IPS-18c (cell line): ENCODE data around the gene PPP1R1A.

Experiments used
- H3K4me3 ChIP-seq: 2 replicates; pipeline ENCODE4 v1.7.0; 2013; ENCODE audit warnings: low read depth, mild to moderate bottlenecking, low read length, moderate library complexity; ENCODE audit not compliant: insufficient read depth
- H3K9me3 ChIP-seq: one replicate; pipeline ENCODE4 v1.6.1; 2013; ENCODE audit warnings: mild to moderate bottlenecking, low read length, moderate library complexity; ENCODE audit not compliant: control insufficient read depth, insufficient read depth

Gene PPP1R1A

DNA sequence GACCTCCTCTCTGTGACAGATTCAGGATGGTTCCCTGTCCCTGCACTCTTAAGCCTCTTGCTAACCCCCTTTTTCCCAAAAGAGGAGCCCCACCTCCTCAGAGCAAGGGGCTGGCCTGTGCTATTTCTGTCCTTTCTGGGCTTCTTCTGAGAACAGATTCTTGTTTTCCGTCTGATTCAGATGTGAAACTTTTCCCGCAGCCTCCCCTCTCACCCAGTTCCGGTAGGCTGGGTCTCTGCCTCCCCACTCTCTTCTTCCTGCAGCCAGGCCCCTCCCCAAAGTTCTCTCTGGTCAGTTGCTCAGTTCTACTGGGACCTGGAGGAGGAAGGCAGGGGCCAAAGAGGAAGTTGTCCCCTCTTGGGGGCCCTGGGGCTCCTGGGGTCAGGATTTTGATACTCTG is 27.3 kb downstream of the PPP1R1A start:
- H3K4me3 ChIP-seq = 0 out of 2 replicates have a peak overlapping the region, but pooled peaks have one; percentile 6

DNA sequence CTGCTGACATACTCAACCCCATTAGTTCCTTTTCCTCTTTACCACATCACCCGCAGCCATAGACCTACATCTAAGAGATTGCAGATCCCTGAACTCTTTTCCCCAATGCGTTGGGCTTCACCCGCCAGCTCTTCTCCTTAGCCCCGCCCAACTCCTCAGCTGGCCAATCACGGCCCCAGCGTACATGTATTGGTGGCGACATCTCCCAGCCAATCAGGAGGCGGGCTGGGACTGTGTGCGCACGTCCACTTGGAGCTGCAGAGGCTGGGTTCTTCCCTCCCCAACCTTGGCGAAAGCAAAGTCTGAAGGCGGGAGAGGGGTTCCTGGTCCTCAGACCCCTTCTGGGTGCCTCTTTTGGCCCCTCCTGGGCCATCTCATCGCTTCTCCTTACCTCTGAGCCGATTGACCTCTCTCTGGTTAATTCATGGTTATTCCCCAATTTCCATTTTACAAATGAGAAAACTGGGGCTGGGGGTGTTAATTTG is 28.0 kb downstream of the PPP1R1A start:
- Histone ChIP-seq H3K4me3 (peak overlapping the region; percentile 32; the same call in 1 of the 2 replicates), H3K9me3 (no peaks in the 10 kb centered on the region)

More for the DNA sequence above, 27.3 kb downstream of the PPP1R1A start:
- no peaks in the 10 kb centered on the region for H3K9me3 ChIP-seq

DNA sequence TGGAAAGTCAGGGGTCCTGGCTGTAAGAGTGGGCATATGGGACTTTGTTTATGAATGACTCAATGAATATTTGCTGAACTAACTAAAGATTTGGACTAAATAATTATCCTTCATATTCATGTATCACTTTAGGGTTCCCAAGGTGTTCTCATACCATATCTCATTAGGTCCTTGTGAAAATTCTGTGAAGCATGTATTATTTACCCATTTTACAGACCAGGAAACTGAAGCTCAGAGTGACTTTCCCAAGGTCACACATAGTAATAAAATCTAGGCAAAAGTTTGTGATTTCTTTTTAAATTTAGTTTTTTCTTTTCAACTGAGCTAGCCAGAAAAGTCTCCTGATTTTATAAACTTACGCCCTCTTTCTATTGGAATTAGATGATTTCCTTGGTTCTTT is 29.7 kb downstream of the PPP1R1A start:
- Histone ChIP-seq H3K4me3 (no peak overlapping the region), H3K9me3 (no peaks in the 10 kb centered on the region)

DNA sequence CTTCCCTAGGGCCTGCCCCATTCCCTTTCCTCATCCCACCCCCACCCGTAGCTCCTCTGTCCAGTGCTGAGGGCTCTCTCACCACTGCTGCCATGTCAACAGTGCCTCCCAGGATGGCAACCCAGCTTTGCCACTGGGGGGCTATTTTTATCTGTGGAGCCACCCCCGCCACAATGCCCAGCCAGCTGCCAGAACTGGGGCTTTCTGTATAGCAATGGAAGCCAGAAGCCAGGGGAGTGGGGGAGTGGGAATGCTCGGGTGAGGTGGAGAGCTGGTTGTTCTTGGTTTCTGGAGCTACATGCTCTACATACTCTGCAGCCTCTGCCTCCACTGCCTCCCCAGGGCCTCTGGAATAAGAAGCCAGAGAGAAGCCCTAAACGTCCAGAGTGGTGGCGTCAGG is 30.1 kb downstream of the PPP1R1A start:
- Histone ChIP-seq H3K4me3 (no peak overlapping the region), H3K9me3 (no peaks in the 10 kb centered on the region)

DNA sequence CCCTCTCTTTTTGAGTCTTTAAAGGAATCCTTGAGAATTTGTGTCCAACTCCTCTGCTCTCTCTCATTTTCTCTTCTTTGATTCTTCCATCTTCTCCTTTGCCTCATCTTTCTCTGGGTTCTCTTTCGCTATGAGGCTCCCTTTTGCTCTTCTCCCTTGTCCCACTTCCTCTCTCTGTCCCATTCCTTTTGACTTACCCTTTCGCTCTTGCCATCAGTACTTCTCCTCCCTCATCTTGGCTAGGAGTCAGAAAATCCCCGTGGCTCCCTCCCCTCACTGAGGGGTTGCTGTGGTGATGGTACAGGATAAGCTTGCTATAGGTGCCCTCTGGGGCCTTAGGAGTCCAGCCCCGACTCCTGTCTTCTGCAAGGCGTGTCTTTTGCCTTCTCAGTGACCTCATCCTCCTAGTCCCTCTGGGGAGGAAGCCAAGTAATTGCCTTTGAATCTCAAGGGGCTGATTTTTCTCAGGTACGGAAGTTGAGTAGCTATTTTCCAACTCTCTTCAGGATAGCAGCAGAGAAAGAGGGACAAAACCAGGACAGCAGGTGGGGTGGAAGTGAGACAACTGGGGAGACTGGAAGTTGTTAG is 32.7 kb downstream of the PPP1R1A start:
- no peaks in the 10 kb centered on the region for H3K9me3 ChIP-seq
- H3K4me3 ChIP-seq = no peak overlapping the region

DNA sequence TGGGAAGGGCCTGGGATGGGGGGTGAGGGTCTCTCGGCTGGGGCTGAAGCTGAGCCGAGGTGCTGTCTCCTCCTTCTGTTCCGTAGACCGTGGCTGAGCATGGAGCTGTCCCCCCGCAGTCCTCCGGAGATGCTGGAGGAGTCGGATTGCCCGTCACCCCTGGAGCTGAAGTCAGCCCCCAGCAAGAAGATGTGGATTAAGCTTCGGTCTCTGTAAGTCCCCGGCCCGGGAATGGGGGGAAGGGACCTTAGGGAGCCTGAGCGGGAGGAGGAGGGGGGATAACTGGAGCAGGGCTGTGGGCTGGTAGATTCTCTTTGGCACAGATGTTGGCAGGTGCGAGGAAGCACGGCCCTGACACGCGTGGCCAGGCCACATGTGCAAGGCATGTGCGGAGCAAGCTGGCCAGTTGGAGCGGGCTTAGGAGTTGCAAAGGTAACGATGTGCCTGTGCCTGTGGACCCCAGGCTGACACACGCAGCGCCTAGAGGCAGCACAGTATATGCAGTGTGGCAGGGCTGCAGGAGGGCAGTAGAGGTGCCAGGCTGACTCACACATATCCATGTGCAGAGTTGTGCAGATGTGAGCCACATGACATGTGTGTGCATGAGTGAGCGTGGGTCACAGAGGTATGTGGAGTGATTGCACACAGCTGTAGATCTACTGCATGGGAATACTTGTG is 38.5 kb downstream of the PPP1R1A start:
- Histone ChIP-seq H3K9me3 (no peaks in the 10 kb centered on the region), H3K4me3 (peak overlapping the region; percentile 72)

DNA sequence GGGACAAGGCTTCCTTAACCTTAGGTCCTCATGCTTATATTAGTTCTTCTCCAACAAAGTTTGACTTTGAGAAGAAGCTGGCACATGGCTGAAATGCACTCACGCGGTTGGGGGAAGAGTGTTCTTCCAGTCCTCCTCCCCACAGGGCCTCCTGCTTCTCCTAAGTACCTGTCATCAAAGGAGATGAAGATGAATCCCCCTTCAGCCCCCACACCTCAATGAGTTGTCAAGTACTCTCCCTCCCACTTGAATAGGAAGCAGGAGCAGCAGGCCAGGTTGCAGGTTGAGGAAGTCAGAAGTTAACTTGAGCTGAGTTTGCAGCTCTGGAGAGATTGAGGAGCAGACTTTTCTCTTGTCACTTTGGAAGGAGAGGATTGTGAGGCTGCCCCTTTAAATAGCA is 41.9 kb downstream of the PPP1R1A start:
- Histone ChIP-seq H3K9me3 (no peaks in the 10 kb centered on the region), H3K4me3 (no peak overlapping the region)

DNA sequence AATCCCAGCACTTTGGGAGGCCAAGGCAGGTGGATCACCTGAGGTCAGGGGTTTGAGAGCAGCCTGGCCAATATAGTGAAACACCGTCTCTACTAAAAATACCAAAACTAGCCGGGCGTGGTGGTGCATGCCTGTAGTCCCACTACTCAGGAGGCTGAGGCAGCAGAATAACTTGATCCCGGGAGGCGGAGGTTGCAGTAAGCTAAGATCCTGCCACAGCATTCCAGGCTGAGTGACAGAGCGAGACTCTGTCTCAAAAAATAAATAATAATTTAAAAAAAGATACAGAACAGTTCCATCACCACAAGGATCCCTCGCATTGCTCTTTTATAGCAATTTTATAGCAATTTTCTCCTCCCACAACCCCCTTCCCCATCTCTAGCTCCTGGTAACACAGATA is 43.7 kb downstream of the PPP1R1A start:
- H3K9me3 ChIP-seq = no peaks in the 10 kb centered on the region
- H3K4me3 ChIP-seq = no peak overlapping the region

DNA sequence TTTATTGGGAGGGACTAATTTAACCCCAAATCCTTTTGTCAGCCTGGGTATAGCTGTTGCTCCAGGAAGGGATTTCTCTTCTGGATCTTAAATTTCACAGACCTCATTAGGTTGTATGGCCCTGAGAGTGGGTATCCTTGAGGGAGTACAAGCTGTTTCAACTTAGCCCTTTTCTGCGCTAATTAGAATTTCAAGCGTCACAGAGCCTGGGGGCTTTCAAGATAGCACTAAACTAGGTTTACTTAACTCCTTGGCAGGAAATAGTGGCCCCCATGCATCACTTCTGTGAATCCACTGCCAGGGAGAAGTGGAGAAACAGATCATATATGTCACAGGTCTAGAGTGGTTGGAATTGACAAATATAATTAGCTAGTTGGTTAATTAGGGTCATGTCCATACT is 44.9 kb downstream of the PPP1R1A start:
- no peaks in the 10 kb centered on the region for H3K9me3 ChIP-seq

DNA sequence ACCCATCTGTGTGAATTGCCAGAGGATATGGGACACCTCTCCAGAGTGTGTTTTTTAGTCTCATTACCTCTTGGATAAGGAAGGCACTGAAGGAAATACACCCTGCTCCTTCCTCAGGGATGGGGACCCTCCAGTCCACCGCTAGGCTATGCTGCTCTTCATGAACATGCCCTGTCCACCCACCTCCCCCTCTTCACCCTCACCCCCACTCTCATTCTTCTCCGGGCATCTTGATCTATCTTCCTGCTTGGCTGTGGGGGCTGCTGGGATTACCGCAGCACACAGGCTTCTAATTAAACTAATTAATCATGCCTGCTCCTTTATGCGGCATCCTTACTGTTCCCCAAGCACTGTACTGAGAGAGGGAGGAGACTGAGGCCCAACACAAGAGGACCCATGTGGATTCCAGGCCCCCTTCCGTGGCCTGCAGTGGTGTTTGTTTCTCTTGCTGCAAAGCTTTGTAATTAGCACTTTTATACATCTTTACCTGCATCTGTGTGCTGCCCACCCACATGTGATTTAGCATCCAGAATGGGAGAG is 46.6 kb downstream of the PPP1R1A start:
- H3K9me3 ChIP-seq = no peaks in the 10 kb centered on the region
- no peak overlapping the region for H3K4me3 ChIP-seq

More for the DNA sequence above, 44.9 kb downstream of the PPP1R1A start:
- no peak overlapping the region for H3K4me3 ChIP-seq

DNA sequence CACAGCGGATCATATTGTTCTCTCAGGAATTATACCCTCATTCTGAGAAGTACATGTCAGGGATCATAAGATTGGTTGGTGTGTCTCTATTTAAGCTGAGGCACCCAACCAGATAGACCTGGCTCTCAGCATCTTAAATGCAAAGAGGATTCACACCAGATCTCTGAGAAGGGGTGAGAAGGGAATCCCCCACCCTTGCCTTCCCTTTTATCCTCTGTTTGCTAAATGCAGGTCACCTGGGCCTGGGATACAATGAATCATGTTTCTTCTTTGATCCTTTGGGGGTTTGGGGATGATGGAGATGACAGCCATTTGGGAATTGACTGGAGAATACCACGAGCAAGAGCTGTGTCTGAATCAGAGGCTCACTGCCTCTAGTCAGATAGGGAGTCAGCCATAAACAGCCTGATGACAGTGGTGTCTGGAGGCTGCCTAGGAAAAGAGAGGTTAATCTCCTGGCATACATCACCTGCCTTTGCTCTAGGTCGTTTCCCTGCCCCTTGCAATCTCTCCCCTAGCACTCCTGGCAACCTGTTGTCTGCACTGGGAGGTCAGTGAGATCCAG is 50.2 kb downstream of the PPP1R1A start:
- H3K9me3 ChIP-seq = no peaks in the 10 kb centered on the region
- H3K4me3 ChIP-seq = no peak overlapping the region

DNA sequence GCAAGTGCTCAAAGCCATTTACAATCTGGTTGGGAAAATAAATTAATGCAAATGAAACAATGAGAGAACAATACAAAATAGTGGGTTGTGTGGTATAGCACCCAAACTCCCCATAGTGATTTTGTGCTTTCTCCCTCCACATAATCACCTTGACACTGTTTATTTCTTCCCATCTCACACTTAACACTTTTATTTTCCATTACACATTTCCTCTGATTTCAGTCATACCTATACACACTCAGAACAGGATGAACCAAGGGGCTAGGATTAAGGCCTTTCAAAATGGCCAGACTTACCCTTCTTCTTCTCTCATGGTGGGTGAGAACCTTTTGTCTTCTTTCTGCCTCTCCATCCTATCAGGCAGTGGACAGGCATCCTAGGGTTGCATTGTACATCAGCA is 53.0 kb downstream of the PPP1R1A start:
- Histone ChIP-seq H3K4me3 (no peak overlapping the region), H3K9me3 (no peaks in the 10 kb centered on the region)

DNA sequence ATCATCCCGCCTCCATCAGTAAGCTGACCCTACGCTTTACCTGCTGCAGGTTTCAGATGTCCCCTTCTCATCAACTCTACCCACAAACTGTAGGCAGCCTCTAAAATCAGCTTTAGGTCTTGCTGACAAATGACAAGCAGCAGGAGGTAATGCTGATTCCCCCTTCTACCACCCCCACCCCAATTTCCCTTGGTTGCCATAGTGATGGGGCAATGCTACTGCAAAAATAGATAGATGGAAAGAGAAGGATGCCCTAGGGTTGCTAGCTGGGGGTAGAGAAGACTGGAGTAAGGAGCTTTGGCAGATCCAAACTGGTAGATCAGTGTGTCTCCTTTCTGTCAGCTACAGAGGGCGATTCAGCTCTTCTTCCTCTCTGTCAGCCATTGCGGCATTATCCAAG is 58.9 kb downstream of the PPP1R1A start:
- H3K9me3 ChIP-seq = no peaks in the 10 kb centered on the region
- no peak overlapping the region for H3K4me3 ChIP-seq
